Endothelial cell of umbilical vein (primary cell): ENCODE data around the gene KANSL1.

ENCODE experiments used
- EZH2 ChIP-seq: IDR thresholded peaks from 2 replicates; pipeline ENCODE4 v1.6.1; 2012; ENCODE audit warnings: borderline replicate concordance, low read depth, mild to moderate bottlenecking, moderate library complexity, low read length, inconsistent platforms; ENCODE audit not compliant: severe bottlenecking
- POLR2A ChIP-seq: IDR thresholded peaks from 2 replicates; pipeline ENCODE4 v1.6.1; 2012; ENCODE audit warnings: low read depth, mild to moderate bottlenecking, control low read depth, low read length
- POLR2AphosphoS5 ChIP-seq: IDR thresholded peaks from 2 replicates; pipeline ENCODE4 v1.6.1; 2012; ENCODE audit warnings: low read depth, mild to moderate bottlenecking, control low read depth, low read length, moderate library complexity; ENCODE audit not compliant: insufficient read depth
- TF ChIP-seq, protein P1 (sequence below), 2 donors: IDR thresholded peaks; 1 replicate in 1 of 2; 2 replicates in 1 of 2; pipeline ENCODE4 v1.5.1; 2011; ENCODE audit warnings: low read length in 2 of 2, mild to moderate bottlenecking in 2 of 2, moderate library complexity in 2 of 2, control low read depth in 1 of 2, inconsistent platforms in 1 of 2, low read depth in 1 of 2; ENCODE audit not compliant: insufficient read depth in 1 of 2; ENCODE audit errors: extremely low read depth in 1 of 2

DNA sequence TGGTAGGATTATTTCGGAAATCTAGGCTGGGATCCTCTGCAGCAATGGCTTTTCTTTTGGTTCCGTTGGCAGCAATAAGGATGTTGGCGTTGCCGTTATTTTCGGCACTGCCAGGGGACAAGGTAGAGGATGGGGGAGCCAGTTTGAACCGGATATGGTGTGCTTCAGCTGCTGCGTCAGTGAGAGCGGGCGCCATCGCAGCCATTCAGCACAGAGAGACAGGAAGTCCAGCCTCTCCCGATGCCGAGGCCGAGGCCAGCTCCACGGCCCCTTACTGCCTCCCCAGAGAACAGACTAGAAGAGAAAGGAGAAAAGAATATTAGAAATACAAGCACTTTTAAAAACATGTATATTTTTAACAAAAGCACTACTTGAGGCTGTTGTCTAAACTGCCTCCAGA lies 21.3 kb downstream of the KANSL1 start:
- no peak for TF ChIP-seq POLR2A
- TF ChIP-seq, protein P1, sequence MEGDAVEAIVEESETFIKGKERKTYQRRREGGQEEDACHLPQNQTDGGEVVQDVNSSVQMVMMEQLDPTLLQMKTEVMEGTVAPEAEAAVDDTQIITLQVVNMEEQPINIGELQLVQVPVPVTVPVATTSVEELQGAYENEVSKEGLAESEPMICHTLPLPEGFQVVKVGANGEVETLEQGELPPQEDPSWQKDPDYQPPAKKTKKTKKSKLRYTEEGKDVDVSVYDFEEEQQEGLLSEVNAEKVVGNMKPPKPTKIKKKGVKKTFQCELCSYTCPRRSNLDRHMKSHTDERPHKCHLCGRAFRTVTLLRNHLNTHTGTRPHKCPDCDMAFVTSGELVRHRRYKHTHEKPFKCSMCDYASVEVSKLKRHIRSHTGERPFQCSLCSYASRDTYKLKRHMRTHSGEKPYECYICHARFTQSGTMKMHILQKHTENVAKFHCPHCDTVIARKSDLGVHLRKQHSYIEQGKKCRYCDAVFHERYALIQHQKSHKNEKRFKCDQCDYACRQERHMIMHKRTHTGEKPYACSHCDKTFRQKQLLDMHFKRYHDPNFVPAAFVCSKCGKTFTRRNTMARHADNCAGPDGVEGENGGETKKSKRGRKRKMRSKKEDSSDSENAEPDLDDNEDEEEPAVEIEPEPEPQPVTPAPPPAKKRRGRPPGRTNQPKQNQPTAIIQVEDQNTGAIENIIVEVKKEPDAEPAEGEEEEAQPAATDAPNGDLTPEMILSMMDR (IDR thresholded peaks at IDR 0.05; ENCODE audit: extremely low read depth in 1 of 2, insufficient read depth in 1 of 2, low read depth in 1 of 2, low read length in 2 of 2): no peak
- no peak for TF ChIP-seq EZH2
- TF ChIP-seq POLR2AphosphoS5: no peak
